ENCODE measurements around the gene HDAC8.
"Not testable (repeated sequence)": the region's sequence is repeated elsewhere in the genome, so short reads cannot be mapped to it uniquely, and the experiment has no call there.

The HDAC8 gene

GRCh38 chrX:72468607-72469006 is 104.0 kb downstream of the HDAC8 start:
- Histone ChIP-seq H3K9ac (ENCODE audit: low read length in 5 of 5) (no peak overlapping the region), H3K4me1 (ENCODE audit: control insufficient read depth in 5 of 5, insufficient read depth in 5 of 5, low read length in 5 of 5) (peaks cover 0 to 10% (median 4%) of the 10 kb centered on the region in 5 donors), H3K9me3 (ENCODE audit: control insufficient read depth in 5 of 5, low read length in 5 of 5) (no peaks in the 10 kb centered on the region), H3K36me3 (ENCODE audit: control insufficient read depth in 5 of 5, insufficient read depth in 5 of 5, low read length in 5 of 5) (peaks cover 0 to 7% (median 3%) of the 10 kb centered on the region in 5 donors), H3K4me3 (ENCODE audit: low read depth in 1 of 5, low read length in 5 of 5) (no peak overlapping the region), H3K27ac (ENCODE audit: low read depth, low read length) (no peak overlapping the region), H3K27me3 (ENCODE audit: control insufficient read depth in 5 of 5, insufficient read depth in 4 of 5, low read length in 5 of 5) (peaks cover 0 to 2% (median 0%) of the 10 kb centered on the region in 5 donors)

- peaks cover 0 to 10% (median 4%) of the 10 kb centered on the region in 5 donors for H3K4me1 ChIP-seq (ENCODE audit: control insufficient read depth in 5 of 5, insufficient read depth in 5 of 5, low read length in 5 of 5)
- no peak overlapping the region for H3K4me3 ChIP-seq (ENCODE audit: low read depth in 1 of 5, low read length in 5 of 5)
- H3K9ac ChIP-seq (ENCODE audit: low read length in 5 of 5) = no peak overlapping the region
- H3K27ac ChIP-seq (ENCODE audit: low read depth, low read length) = no peak overlapping the region
- no peaks in the 10 kb centered on the region for H3K9me3 ChIP-seq (ENCODE audit: control insufficient read depth in 5 of 5, low read length in 5 of 5)
- peaks cover 0 to 13% (median 3%) of the 10 kb centered on the region in 5 donors for H3K36me3 ChIP-seq (ENCODE audit: control insufficient read depth in 5 of 5, insufficient read depth in 5 of 5, low read length in 5 of 5)
- H3K27me3 ChIP-seq (ENCODE audit: control insufficient read depth in 5 of 5, insufficient read depth in 4 of 5, low read length in 5 of 5) = peaks cover 0 to 3% (median 0%) of the 10 kb centered on the region in 5 donors
Observed at GRCh38 chrX:72467135-72467534, 105.5 kb downstream of the HDAC8 start.

- Histone ChIP-seq H3K27me3 (ENCODE audit: control insufficient read depth in 5 of 5, insufficient read depth in 4 of 5, low read length in 5 of 5) (peaks cover 0 to 3% (median 0%) of the 10 kb centered on the region in 5 donors), H3K9ac (ENCODE audit: low read length in 5 of 5) (no peak overlapping the region), H3K27ac (ENCODE audit: low read depth, low read length) (no peak overlapping the region), H3K9me3 (ENCODE audit: control insufficient read depth in 5 of 5, low read length in 5 of 5) (no peaks in the 10 kb centered on the region), H3K4me1 (ENCODE audit: control insufficient read depth in 5 of 5, insufficient read depth in 5 of 5, low read length in 5 of 5) (peaks cover 0 to 10% (median 4%) of the 10 kb centered on the region in 5 donors), H3K4me3 (ENCODE audit: low read depth in 1 of 5, low read length in 5 of 5) (no peak overlapping the region), H3K36me3 (ENCODE audit: control insufficient read depth in 5 of 5, insufficient read depth in 5 of 5, low read length in 5 of 5) (peaks cover 0 to 13% (median 3%) of the 10 kb centered on the region in 5 donors)
Observed at GRCh38 chrX:72466493-72466892, 106.2 kb downstream of the HDAC8 start.

- H3K27ac ChIP-seq (ENCODE audit: low read depth, low read length) = no peak overlapping the region
- no peak overlapping the region for H3K4me3 ChIP-seq (ENCODE audit: low read depth in 1 of 5, low read length in 5 of 5)
- H3K9ac ChIP-seq (ENCODE audit: low read length in 5 of 5) = no peak overlapping the region
- peaks cover 0 to 13% (median 5%) of the 10 kb centered on the region in 5 donors for H3K36me3 ChIP-seq (ENCODE audit: control insufficient read depth in 5 of 5, insufficient read depth in 5 of 5, low read length in 5 of 5)
- peaks cover 0 to 10% (median 4%) of the 10 kb centered on the region in 5 donors for H3K4me1 ChIP-seq (ENCODE audit: control insufficient read depth in 5 of 5, insufficient read depth in 5 of 5, low read length in 5 of 5)
- H3K9me3 ChIP-seq (ENCODE audit: control insufficient read depth in 5 of 5, low read length in 5 of 5) = no peaks in the 10 kb centered on the region
- H3K27me3 ChIP-seq (ENCODE audit: control insufficient read depth in 5 of 5, insufficient read depth in 4 of 5, low read length in 5 of 5) = peaks cover 0 to 3% (median 0%) of the 10 kb centered on the region in 5 donors
Observed at GRCh38 chrX:72465889-72466288, 106.8 kb downstream of the HDAC8 start.

- Histone ChIP-seq H3K4me1 (ENCODE audit: control insufficient read depth in 5 of 5, insufficient read depth in 5 of 5, low read length in 5 of 5) (peaks cover 0 to 6% (median 2%) of the 10 kb centered on the region in 5 donors), H3K4me3 (ENCODE audit: low read depth in 1 of 5, low read length in 5 of 5) (no peak overlapping the region), H3K9ac (ENCODE audit: low read length in 5 of 5) (no peak overlapping the region), H3K27ac (ENCODE audit: low read depth, low read length) (no peak overlapping the region), H3K9me3 (ENCODE audit: control insufficient read depth in 5 of 5, low read length in 5 of 5) (no peaks in the 10 kb centered on the region), H3K36me3 (ENCODE audit: control insufficient read depth in 5 of 5, insufficient read depth in 5 of 5, low read length in 5 of 5) (peaks cover 0 to 13% (median 5%) of the 10 kb centered on the region in 5 donors), H3K27me3 (ENCODE audit: control insufficient read depth in 5 of 5, insufficient read depth in 4 of 5, low read length in 5 of 5) (peaks cover 0 to 3% (median 0%) of the 10 kb centered on the region in 5 donors)
Observed at GRCh38 chrX:72461766-72462165, 110.9 kb downstream of the HDAC8 start.

GRCh38 chrX:72461288-72461687 is 111.4 kb downstream of the HDAC8 start:
- H3K9me3 ChIP-seq (ENCODE audit: control insufficient read depth in 5 of 5, low read length in 5 of 5) = no peaks in the 10 kb centered on the region
- peaks cover 0 to 3% (median 0%) of the 10 kb centered on the region in 5 donors for H3K4me1 ChIP-seq (ENCODE audit: control insufficient read depth in 5 of 5, insufficient read depth in 5 of 5, low read length in 5 of 5)
- peaks cover 0 to 3% (median 0%) of the 10 kb centered on the region in 5 donors for H3K27me3 ChIP-seq (ENCODE audit: control insufficient read depth in 5 of 5, insufficient read depth in 4 of 5, low read length in 5 of 5)
- H3K4me3 ChIP-seq (ENCODE audit: low read depth in 1 of 5, low read length in 5 of 5) = no peak overlapping the region
- H3K27ac ChIP-seq (ENCODE audit: low read depth, low read length) = no peak overlapping the region
- H3K9ac ChIP-seq (ENCODE audit: low read length in 5 of 5) = no peak overlapping the region
- peaks cover 0 to 13% (median 5%) of the 10 kb centered on the region in 5 donors for H3K36me3 ChIP-seq (ENCODE audit: control insufficient read depth in 5 of 5, insufficient read depth in 5 of 5, low read length in 5 of 5)

GRCh38 chrX:72460715-72461114 is 111.9 kb downstream of the HDAC8 start:
- Histone ChIP-seq H3K9ac (ENCODE audit: low read length in 5 of 5) (no peak overlapping the region), H3K27me3 (ENCODE audit: control insufficient read depth in 5 of 5, insufficient read depth in 4 of 5, low read length in 5 of 5) (peaks cover 0 to 3% (median 0%) of the 10 kb centered on the region in 5 donors), H3K27ac (ENCODE audit: low read depth, low read length) (no peak overlapping the region), H3K9me3 (ENCODE audit: control insufficient read depth in 5 of 5, low read length in 5 of 5) (no peaks in the 10 kb centered on the region), H3K4me3 (ENCODE audit: low read depth in 1 of 5, low read length in 5 of 5) (no peak overlapping the region), H3K4me1 (ENCODE audit: control insufficient read depth in 5 of 5, insufficient read depth in 5 of 5, low read length in 5 of 5) (no peaks in the 10 kb centered on the region), H3K36me3 (ENCODE audit: control insufficient read depth in 5 of 5, insufficient read depth in 5 of 5, low read length in 5 of 5) (peaks cover 0 to 13% (median 5%) of the 10 kb centered on the region in 5 donors)

- not testable (repeated sequence) for H3K27ac ChIP-seq (ENCODE audit: low read depth, low read length); H3K4me3 ChIP-seq (ENCODE audit: low read depth in 1 of 5, low read length in 5 of 5); H3K9me3 ChIP-seq (ENCODE audit: control insufficient read depth in 5 of 5, low read length in 5 of 5); H3K36me3 ChIP-seq (ENCODE audit: control insufficient read depth in 5 of 5, insufficient read depth in 5 of 5, low read length in 5 of 5); H3K9ac ChIP-seq (ENCODE audit: low read length in 5 of 5); H3K4me1 ChIP-seq (ENCODE audit: control insufficient read depth in 5 of 5, insufficient read depth in 5 of 5, low read length in 5 of 5); H3K27me3 ChIP-seq (ENCODE audit: control insufficient read depth in 5 of 5, insufficient read depth in 4 of 5, low read length in 5 of 5)
Observed at GRCh38 chrX:72449034-72449433, 123.6 kb downstream of the HDAC8 start.

- H3K4me1 ChIP-seq (ENCODE audit: control insufficient read depth in 5 of 5, insufficient read depth in 5 of 5, low read length in 5 of 5); H3K27ac ChIP-seq (ENCODE audit: low read depth, low read length); H3K4me3 ChIP-seq (ENCODE audit: low read depth in 1 of 5, low read length in 5 of 5); H3K27me3 ChIP-seq (ENCODE audit: control insufficient read depth in 5 of 5, insufficient read depth in 4 of 5, low read length in 5 of 5); H3K36me3 ChIP-seq (ENCODE audit: control insufficient read depth in 5 of 5, insufficient read depth in 5 of 5, low read length in 5 of 5); H3K9ac ChIP-seq (ENCODE audit: low read length in 5 of 5): not testable (repeated sequence)
- H3K9me3 ChIP-seq (ENCODE audit: control insufficient read depth in 5 of 5, low read length in 5 of 5) = peaks cover 0 to 11% (median 6%) of the 10 kb centered on the region in 5 donors
Observed at GRCh38 chrX:72440764-72441163, 131.9 kb downstream of the HDAC8 start.

GRCh38 chrX:72436010-72436409 is 136.6 kb downstream of the HDAC8 start:
- Histone ChIP-seq H3K9ac (ENCODE audit: low read length in 5 of 5) (no peak overlapping the region), H3K27me3 (ENCODE audit: control insufficient read depth in 5 of 5, insufficient read depth in 4 of 5, low read length in 5 of 5) (peaks cover 0 to 2% (median 0%) of the 10 kb centered on the region in 5 donors), H3K4me3 (ENCODE audit: low read depth in 1 of 5, low read length in 5 of 5) (no peak overlapping the region), H3K4me1 (ENCODE audit: control insufficient read depth in 5 of 5, insufficient read depth in 5 of 5, low read length in 5 of 5) (no peaks in the 10 kb centered on the region), H3K27ac (ENCODE audit: low read depth, low read length) (no peak overlapping the region), H3K36me3 (ENCODE audit: control insufficient read depth in 5 of 5, insufficient read depth in 5 of 5, low read length in 5 of 5) (peaks cover 0 to 6% (median 3%) of the 10 kb centered on the region in 5 donors), H3K9me3 (ENCODE audit: control insufficient read depth in 5 of 5, low read length in 5 of 5) (peaks cover 0 to 16% (median 9%) of the 10 kb centered on the region in 5 donors)
